CD1c-positive myeloid dendritic cell (primary cell): ENCODE data around the gene MDGA2.
A peak's percentile ranks its signal among the peaks of the same experiment; 100 is the strongest.
"Not testable (repeated sequence)": the region's sequence is repeated elsewhere in the genome, so short reads cannot be mapped to it uniquely, and the experiment has no call there.

Experiments
- DNase-seq: peaks from one replicate; pipeline ENCODE4 v3.0.0-alpha.2; 2016; ENCODE audit errors: extremely low spot score

Gene MDGA2

DNA sequence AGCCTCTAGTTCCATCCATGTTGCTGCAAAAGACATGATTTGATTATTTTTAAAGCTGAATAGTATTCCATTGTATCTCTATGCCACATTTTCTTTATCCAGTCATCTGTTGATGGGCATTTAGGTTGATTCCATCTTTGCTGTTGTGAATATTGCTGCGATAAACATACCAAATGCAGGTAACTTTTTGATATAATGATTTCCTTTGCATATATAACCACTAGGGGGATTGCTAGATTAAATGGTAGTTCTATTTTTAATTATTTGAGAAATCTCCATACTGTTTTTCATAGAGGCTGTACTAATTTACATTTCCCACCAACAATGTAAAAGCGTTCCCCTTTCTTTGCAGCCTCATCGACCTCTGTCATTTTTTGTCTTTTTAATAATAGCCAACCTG, 342.5 kb downstream of the MDGA2 start:
- no peak for DNase-seq

DNA sequence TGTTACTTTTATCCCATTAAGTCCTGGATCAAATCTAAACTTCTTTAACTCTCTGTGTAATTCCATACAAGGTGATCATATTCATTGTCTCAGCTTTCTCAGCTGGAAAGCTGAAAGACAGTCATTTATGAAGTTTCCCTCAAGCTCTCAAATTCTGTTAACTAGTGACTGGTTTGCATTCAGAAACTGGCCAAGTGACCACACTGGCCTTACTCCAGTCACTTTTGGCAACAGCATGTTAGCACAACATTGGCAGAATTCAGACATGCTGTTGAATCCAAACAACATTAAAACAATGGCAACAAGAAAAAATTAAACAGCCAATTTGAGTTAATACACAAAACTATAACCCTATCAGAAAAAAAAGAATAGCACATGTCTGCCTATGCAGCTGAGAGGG, 343.3 kb downstream of the MDGA2 start:
- no peak for DNase-seq

DNA sequence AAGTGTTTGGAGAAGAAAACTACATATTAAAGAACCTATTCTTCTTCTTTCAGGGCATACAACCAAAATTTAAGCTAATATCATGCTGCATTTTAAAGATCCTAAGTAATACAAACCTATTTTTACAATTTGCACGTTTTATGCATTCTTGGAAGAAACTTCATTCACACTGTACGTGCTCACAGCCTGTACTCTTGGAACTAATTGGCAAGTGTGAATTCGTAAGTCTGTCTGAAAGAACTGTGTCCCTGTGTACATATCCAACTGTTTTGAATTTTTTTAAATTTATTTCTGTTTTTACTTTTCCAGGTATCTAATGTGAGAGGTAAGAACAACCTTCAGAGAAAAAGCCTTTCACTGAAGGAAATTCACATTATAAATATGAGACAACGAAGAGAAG, 347.0 kb downstream of the MDGA2 start:
- DNase-seq: no peak

DNA sequence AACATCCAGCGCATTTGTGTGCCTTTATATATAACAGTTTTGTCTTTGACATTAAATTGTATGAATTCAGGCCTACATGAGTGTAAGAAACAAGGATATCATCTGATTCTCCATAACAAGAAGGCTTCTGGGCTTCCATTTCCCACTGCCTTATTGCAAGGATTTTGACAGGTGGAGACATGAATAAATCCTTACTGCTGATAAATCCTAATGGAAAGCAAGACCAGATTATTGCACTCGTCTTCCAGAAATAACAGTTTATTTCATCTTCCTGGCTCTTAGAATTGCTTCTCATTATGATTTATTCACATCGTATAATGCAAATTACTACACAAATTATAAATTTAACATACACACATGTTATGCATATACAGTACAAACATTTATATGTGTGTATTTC, 348.1 kb downstream of the MDGA2 start:
- no peak for DNase-seq

DNA sequence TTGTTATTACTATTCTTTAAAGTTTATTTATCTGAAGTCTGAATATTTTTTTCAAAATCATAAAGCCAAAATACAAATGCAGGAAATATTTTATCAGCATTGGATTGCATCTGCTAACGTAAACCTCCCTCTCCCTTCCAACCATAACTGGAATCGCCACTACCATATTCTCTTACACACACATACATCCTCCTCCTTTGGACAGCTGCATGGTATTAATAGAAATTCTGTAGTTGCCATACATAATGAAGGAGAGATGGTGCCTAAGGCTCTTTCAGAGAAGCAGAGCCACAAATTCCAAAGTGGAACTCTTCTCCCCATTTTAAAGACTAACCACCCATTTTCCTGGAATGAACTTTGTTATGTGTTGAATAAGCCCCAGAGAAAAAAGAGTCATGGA, 352.7 kb downstream of the MDGA2 start:
- no peak for DNase-seq

DNA sequence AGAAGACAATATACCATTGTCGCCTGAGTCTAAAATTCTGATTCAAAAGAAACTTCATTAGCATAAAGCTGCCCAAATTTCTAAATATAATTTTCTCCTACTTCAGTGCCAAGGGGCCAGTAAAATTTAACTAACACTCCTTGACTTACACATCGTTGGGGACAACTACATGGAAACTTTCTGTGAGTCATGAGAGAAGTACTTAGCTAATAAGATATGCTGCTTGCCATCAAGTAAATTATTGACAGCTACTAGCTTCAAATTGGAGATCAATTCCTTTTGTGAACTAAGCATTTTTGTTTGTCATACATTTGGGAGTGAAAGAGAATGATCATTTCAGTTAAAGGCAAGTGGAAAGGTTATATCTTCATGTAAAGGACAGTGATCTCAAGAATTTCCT, 373.3 kb downstream of the MDGA2 start:
- DNase-seq: no peak

DNA sequence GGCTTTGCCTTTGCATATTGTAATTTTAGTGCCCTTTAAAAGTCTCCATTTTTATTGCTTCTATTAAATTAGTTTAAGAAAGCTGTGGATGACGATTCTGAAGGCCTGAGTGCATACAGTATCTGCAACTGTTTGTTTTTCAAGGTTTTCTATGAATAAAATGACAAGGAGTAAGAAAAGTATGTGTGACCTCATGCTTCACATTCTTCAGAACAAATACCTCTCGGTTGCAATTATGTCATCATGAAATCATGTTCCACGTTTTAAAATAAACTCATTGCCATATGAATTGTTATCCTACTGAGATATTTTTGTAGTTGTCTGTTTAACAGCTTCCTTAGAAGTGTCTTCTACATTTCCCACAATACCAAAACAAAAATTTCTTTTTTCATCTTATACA, 374.6 kb downstream of the MDGA2 start:
- no peak for DNase-seq

DNA sequence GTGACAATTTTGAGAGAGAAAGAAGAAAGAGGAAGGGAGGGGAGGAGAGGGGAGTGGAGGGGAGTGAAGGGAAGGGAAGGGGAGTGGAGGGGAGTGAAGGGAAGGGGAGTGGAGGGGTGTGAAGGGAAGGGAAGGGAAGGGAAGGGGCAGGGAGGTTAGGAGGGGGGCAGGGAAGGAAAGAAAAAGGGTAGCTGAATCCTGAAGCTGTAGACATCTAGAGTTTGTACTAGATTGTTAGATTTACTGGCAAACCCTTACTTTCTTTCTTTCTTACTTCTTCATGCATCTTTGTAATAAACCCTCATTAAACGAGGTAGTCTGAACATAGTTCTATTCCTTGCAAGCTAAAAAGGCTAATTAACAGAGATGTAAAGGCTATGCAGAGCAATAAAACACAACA, 378.0 kb downstream of the MDGA2 start:
- no peak for DNase-seq

DNA sequence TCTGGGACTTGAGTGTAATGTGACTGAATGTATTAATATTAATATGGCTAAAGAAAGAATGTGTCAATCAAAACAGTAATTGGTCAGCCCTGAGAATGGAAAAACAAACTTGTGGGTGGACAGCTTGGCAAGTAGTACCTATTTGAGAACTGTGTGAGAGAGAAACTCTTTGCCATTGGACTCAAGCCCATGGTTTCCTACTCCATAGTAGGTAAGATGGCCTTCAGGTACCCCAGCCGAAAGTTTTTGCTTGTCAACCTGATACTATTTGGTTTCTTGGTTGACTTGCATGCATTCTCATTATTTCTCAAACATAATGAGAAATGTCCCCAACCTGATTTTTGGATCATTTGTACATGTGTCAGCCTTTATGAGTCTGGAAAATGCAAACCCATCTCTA, 391.1 kb downstream of the MDGA2 start:
- no peak for DNase-seq

DNA sequence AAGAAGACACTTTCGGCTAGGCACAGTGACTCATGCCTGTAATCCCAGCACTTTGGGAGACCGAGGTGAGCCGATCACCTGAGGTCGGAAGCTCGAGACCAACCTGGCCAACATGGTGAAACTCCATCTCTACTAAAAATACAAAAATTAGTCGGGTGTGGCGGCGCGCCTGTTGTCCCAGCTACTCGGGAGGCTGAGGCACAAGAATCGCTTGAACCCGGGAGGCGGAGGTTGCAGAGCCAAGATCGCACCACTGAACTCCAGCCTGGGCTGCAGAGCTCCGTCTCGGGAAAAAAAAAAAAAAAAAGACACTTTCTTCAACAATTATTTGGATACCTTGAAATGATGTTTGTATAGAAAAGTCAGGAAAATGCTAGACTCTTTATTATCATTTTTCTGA, 393.6 kb downstream of the MDGA2 start:
- not testable (repeated sequence) for DNase-seq

DNA sequence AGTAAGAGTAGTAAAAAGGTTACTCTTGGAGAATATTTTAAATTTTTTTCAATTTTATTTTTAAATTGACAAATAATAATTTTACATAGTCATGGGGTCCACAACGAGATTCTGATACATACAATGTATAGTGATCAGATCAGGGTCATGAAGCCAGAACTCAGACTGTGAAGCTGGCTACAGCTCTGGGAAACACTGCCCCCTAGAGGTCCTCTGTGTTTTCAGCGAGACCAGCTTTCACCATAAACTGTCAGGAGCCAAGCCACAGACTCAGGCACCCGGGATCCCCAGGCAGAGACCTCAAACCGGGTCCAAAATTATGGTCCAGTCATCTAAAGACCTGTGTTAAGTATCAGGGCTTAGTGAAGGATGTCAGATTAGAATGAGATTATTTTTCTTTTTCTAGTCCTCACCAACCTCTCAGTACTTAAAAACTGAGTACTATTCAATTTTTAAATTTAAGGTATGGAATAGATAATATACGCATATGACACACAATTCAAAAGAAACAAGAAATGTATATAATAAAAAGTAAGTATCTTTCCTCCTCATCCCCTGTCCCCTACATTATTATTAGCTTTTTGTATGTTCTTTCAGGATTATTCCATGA, 397.1 kb downstream of the MDGA2 start:
- peak; percentile 41 for DNase-seq

DNA sequence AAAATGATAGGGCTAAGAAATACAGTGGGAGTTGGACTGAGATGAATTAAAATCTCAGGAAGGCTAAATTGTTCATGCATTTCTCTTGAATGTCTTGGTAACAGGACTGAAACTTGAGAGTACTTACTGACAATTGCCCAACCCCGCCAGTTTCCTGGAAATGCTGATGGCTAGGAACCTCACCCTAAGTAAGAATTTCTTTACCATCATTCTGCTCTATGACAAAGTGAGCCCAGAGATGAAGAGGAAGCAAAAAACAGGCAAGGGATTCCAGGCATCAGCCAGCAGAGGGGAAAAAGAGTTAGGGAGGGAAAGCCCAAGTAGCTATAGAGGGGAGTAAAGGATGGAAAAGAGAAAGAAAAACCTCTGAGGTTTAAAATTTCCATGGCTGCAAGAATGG, 397.7 kb downstream of the MDGA2 start:
- DNase-seq: no peak

DNA sequence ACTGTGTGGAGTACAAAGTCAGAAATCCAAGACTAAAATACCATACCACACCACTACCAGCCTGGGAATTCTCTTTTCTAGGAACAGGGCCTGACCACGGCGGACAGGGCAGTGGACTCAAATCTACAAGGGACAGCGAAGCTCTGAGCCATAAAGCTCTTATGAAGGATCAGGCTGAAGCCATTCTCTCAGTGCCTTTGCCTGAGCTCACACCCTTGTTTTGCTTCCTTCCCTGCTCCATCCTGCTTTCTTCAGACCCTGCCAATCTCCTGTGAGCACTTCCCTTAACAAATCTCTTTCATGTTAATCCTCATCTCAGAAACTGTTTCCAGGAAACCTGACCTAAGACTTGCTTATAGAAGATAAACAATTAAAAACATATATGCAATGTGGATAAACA, 398.5 kb downstream of the MDGA2 start:
- DNase-seq: no peak

DNA sequence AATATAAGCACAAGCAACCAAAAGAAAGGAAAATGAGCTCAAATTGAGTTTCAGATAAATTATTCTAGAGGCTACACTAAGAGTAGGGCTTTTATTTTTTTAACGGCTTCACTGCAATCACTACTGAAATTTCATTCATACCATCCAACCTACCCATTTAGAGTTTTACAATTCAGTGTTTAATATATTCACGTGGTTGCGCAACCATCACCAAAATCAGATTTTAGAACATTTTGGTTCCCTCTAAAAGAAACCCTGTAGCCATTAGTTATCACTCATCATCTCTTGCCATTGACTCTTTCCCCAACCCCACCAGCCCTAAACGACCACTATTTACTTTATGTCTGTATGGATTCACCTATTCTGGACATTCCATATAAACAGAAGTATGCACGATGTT, 401.5 kb downstream of the MDGA2 start:
- DNase-seq: no peak

DNA sequence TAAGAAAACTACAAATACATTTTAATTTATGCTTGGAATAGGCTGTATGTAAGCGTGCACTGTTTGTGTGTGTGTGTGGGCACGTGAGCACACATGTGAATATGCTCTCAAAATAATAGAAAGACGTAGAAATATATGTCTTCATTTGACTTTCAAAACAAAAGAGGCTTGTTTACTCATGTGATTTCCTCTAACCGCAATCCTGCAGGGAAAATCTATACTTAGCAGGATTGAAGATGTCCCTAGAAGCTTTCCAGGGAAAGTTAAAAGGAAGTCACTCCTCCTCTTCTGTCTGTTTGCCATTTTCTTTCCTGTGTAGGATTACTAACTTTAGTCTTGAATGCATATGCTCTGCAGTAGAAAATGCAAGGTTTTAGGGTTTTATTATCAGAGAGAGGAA, 404.7 kb downstream of the MDGA2 start:
- DNase-seq: no peak

DNA sequence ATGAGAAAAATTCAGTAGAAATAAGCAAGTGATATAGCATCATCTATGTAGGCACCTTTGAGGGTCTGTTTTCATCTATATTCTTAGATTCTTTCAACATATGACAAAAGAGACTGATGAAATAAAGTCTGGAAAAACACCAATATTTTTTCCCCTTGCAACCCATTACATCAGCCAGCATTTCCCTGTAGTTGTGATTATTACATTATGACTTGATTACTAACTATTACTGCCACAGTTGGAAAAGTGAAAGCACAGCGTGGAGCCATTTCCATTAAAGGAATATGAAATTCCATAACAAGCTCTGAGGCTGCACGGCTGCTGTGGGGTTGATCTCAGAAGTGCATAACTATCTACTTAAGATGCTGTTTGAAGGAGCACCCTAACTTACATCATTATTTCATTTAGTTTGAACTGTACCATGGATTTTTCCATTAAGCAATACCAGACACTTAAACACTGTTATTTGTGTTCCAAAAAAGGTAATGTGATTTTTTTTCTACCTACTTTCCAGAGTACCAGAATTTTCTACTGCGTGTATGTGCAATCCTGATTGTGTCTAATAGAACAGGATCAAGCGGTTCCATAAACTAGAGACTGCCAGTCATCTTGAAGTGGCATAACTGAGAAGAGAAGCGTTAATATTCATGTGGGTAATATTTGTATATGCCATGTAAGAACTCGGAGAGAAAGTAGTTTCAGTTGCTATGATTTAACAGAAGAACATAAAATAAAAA, 405.5 kb downstream of the MDGA2 start:
- no peak for DNase-seq

DNA sequence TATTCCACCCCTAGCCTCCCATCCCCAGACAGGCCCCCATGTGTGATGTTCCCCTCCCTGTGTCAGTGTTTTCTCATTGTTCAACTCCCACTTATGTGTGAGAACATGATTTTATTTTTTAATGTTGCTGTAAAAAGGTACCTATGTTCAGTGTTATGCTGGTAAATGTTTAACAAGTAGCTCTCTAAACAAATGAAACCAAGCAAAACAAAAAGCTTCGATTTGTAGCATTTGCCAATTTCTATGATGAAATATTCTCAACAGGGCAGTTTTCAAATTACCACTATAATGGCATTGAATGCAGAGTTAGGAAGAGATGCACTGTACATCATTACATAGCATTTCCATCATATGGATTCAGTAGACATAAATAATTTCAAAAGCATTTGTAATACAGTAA, 410.6 kb downstream of the MDGA2 start:
- DNase-seq: no peak

DNA sequence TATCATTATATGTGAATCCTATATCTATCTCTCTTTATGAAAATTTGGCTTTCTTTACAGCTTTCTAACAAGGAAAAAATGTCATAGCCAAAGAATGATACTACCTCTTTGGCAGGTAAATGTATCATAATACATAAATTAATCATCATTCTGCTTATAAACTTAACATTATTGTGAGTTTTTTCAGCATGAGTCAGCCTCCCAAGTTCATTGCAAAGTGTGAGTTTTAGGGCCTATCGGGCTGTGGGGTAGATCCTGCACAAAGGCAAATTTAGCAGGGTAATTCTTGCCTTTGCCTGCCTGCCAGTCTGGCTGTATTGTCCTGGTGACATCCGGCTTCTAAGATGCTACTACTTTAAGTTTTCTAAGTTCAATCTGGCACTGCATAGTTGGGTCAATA, 412.6 kb downstream of the MDGA2 start:
- no peak for DNase-seq

DNA sequence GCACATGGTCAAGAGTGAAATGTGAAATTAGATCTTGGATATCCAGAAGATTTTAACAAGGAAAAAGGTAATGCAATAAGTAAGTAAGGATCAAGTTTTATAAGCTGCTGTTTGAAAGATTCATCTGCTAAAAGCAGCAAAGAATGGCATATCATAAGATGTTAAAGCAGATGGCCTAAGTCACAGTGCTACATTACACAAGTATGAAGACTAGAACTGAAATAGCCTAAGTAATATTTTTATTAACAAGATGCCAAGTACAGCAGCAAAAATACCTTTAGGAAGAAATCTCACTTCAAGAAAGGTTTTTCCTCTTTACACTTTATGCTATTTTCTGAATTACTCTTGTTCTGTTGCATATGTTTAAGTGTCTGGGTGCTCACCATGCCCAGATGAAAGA, 414.1 kb downstream of the MDGA2 start:
- DNase-seq: no peak

DNA sequence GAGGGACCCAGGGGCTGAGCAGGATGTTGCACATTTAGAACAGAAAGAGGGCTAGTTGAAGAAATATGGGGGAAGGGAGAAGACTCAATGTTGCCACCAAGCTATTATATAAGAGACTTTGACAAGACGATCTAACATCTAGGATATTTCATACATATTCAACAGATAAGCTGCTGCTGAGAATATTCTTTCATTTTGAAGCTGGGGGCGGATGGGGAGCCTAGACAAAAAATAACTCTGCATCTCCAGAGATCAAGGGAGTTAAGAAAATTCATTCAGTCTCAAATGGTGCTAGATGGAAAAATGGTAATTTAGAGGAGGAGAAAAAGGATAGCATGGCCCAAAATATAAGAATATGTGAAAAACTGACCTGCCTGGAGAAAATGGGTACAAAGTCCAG, 415.6 kb downstream of the MDGA2 start:
- DNase-seq: no peak

DNA sequence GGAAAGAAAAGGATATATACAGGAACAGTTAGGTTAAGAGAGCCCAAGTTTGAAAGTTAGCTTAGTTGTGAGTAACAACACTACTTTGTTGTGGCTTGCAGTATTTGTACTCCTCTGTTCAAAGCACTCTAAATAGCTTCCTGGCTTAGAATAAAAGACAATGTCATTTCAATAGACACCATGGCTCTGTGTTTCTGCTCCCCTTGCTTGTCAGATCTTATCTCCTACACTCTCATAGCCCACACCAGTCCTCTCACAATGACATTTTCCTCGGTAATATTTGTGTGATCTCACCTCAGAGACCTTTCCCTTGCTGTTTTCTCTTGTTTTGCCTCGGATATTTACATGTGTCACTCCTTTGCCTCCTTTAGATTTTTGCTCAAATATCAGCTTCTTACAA, 418.4 kb downstream of the MDGA2 start:
- DNase-seq: no peak

DNA sequence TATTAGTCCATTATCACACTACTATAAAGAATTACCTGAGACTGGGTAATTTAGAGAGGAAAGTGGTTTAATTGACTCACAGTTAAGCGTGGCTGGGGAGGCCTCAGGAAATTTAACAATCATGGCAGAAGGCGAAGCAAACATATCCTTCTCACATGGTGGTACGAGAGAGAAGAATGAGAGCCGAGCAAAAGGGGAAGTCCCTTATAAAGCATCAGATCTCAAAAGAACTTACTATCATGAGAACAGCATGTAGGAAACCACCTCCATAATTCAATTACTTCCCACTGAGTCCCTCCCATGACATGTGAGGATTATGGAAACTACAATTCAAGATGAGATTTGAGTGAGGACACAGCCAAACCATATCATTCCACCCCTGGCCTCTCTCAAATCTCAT, 422.6 kb downstream of the MDGA2 start:
- DNase-seq: no peak

DNA sequence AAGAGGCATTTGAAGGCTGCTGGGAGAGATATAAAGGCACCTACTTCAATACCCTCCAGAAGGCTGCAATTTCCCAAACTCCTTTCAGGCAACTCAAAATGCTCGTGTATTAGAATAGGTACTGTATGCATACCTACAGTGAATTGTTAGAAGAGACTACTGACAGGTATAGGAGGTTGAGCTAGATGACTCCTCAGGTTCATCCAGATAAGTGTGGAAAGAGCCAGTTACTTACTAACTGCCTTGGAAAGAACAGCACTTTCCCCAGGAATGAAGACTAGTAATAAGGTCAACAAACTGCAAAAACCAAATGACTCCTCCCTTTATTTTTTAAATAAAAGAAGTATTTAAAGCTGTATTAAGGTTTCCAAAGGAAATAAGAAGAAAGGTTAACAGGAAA, 429.0 kb downstream of the MDGA2 start:
- no peak for DNase-seq

DNA sequence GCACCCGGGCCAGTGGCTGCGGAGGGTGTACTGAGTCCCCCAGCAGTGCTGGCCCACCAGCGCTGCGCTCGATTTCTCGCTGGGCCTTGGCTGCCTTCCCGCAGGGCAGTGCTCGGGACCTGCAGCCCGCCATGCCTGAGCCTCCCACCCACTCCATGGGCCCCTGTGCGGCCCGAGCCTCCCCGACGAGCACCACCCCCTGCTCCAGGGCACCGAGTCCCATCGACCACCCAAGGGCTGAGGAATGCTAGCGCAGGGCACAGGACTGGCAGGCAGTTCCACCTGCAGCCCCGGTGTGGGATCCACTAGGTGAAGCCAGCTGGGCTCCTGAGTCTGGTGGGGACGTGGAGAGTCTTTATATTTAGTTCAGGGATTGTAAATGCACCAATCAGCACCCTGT, 432.8 kb downstream of the MDGA2 start:
- not testable (repeated sequence) for DNase-seq
